GM21423 (cell line): Measurements from ENCODE around the gene RNF183.
"Not testable (repeated sequence)": the region's sequence is repeated elsewhere in the genome, so short reads cannot be mapped to it uniquely, and the experiment has no call there.

ENCODE experiments used
- ATAC-seq: cut with Tn5 transposase; IDR thresholded peaks from one replicate; pipeline ENCODE4 v1.9.1; 2021; ENCODE audit warnings: mild to moderate bottlenecking, moderate library complexity; ENCODE audit not compliant: unreplicated experiment

The RNF183 gene

DNA sequence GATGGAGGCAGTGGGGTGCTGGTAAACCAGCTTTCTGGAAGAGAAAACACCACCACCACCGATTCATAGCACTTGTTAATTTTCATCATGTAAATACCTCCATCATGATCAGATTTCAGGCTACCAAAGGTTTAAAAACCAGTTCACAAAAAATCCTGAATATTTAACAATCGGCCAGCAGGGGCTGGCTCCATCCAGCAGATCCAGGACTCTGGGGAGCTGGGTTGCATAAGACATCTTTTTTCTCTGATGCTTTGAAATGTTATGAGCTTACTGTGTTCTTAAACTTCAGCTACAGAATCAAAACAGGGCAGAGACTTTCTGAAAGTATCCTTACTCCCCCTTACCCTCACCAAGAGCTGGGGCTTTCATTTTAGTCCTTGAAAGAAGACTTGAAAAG, 14.6 kb upstream of the RNF183 start:
- no peak for ATAC-seq

DNA sequence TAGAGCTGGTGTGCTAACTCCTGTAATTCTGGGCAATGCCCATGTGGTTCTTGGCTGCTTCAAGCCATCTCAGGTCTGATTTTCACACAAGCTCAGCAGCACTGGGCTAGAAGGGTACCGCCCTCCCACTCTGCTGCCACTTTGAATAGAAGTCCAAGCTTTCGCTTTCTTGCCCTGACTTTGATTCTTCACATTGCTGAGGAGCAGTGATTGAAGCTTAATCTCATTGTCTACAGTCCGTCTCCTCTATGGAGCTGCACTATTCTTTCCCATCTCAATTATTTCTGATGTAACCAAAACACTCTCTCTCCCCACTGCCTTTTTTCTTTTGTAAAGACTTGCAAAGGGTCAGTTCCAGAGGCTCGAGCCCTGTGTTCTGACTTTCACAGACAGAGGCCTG, 12.9 kb upstream of the RNF183 start:
- ATAC-seq: no peak

DNA sequence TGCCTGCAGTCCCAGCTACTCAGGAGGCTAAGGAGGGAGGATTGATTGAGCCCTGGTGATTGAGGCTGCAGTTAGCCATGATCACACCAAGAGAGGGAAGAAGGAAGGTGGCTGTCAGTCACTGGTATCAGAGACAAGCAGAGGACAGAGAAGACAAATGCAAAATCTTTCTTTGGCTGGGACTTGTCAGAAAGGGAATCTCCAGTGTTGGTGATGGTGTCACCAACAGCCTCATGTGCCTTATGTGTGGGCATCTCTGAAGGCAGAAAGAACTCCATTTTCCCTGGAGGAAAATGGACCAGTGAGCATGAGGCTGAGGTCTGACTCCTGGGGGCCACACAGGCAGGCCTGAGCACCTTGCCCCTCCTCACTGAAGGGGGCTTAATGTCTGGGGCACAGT, 12.1 kb upstream of the RNF183 start:
- no peak for ATAC-seq

DNA sequence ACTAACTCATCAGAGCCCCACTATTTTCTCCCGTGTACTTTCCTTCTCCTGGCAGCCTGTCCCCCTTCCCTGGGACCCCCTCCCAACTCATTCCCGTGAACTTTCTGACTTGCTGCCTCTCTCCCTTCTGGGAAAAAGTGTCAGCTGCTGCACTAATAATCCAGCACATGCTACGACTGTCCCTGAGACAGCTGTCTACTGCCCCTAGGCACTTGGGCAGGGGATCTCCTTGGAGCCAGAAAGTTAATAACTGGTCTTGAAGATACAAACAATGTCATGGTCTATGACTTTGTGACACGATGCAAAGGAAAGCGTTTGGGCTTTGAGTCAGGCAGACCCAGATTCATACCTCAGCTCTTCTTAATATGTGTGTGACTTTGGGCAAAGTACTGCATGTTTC, 10.1 kb upstream of the RNF183 start:
- no peak for ATAC-seq

GRCh38 chr9:113311961-113312360, 8.8 kb upstream of the RNF183 start:
- ATAC-seq: no peak

DNA sequence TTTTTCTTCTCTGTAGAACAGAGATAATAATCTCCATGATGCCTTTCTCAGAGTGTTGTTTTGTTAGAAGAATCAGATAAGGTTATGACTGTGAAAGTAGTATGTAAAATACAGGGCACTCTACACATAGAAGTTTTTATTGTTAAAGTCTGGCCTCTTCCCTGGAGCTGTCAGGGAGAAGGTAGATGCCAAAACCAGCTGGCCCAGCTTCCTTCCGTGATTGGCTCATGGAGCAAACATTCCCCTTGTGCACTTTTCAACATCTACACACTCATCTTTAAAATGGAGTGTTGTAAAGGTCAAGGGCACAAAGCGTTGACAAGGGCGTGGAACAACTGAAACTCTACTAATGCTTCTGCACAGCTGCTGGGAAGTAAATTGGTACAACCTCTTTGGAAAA, 7.4 kb upstream of the RNF183 start:
- no peak for ATAC-seq

DNA sequence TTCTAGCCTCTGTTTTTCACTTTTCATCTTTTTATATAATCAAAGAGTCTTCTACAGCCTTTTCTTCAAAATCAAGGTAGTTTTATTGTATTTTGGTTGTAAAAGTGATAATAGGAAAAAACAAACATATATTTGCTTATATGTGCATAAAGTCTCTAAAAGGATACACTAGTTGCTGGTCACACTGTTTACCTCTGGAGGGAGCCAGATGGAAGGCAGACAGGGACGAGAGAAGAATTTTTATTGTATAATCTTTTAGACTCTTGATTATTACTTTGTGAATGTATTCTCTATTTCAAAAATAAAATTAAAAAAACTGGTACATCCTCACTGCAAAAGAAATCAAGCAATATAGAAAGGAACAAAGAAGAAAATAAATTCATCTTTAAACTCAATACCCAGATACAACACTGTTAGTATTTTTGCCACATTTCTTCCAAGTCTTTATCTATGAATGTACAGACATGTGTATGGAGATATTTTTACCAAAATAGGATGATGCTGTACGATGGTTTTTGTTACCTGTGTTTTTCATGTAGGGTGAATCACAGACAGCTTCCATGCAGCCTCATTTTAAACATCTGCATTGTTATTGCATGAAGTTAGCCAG, 6.1 kb upstream of the RNF183 start:
- no peak for ATAC-seq

DNA sequence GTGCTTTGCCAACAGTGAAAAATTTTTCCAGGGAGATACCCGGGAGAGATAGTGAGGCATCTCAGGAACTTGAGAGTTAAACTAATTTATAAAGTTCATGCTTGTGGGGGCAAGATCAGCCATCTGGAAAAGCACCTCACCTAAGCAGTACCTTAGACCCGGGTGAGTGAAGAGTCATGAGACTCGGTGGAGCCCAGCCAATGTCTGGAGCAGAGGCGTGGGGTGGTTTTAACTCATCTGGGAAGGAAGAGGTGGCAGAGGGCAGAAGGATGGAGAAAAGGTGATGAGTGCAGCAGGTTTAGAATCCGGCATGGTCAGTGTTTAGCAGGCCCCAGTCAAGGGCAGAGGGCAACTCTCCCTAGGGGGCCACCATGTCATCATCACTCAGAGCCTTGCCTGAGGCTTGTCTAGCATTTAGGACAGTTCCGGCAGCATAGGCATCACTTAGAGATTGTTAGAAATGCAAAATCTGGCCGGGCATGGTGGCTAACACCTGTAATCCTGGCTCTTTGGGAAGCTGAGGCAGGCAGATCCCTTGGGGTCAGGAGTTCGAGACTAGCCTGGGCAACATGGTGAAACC, 4.3 kb upstream of the RNF183 start:
- no peak for ATAC-seq

- no peak for ATAC-seq
These were observed 3.4 kb upstream of the RNF183 start for GRCh38 chr9:113306566-113306965.

- no peak for ATAC-seq
These were observed 1.6 kb downstream of the RNF183 start for GRCh38 chr9:113301548-113301947.

- ATAC-seq: no peak
These were observed 3.3 kb downstream of the RNF183 start for GRCh38 chr9:113299800-113300292.

DNA sequence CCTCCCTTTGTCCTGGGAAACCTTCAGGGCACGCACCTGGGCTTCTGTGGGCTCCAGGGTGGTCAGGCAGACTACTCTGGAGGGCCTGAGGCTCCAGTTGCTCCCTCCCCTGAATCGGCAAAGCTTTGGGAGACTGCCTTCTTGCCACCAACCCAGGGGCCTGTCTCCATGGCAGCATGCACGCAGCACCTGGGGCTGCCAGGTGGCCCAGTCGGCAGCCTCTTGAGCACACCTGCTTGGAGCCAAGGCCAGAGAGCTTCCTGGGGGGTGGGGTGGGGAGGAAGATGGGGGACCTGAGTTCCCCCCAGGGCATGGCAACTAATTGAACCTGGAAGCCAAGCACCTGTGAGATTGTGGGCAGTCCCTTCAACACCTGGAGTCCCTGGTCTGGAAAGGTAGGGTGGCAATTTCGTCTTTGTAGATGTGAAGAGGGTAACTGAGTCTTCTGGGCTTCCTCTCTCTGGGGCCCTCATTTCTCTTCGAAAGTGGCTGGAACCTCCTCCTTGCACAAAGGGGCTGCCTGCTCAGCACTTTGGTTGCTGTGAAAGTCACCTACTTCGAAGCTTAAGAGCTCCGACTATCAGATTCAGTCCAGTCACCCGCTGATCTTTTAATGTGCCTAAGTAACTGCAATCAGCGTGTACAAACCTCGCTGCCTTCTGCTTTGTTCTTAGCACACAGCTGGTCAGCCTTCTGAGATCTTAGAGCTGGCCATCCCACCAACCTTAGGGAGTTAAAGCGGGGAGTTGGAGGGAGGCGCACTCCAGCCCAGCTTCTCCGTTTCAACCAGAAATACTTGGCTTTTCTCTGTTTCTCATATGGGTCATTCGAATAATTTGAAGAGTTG, 4.0 kb downstream of the RNF183 start:
- no peak for ATAC-seq

GRCh38 chr9:113298311-113298710, 4.9 kb downstream of the RNF183 start:
- ATAC-seq: no peak

GRCh38 chr9:113296796-113297558, 6.2 kb downstream of the RNF183 start:
- ATAC-seq: no peak

- not testable (repeated sequence) for ATAC-seq
These were observed 6.9 kb downstream of the RNF183 start for GRCh38 chr9:113296247-113296646.

GRCh38 chr9:113293285-113293878, 9.8 kb downstream of the RNF183 start:
- no peak for ATAC-seq

- no peak for ATAC-seq
These were observed 13.0 kb downstream of the RNF183 start for GRCh38 chr9:113290052-113290607.

DNA sequence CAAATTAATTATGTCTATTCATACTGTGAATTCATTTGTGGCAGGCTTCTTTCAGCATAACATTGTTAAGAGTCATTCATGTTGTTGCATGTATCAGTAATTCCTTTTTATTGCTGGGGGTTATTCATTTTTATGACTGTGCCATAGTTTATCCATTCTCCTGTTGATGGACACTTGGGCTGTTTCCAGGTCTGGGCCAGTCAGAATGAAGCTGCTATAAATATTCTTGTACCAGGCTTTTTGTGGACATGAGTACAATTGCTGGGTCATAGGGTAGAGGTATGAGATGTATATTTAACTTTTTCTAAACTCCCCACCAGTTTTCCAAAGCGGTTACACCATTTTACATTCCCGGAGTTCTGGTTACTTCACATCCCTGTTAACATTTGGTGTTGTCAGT, 14.1 kb downstream of the RNF183 start:
- no peak for ATAC-seq

GRCh38 chr9:113281356-113281755, 21.8 kb downstream of the RNF183 start:
- no peak for ATAC-seq

- ATAC-seq: no peak
These were observed 24.3 kb downstream of the RNF183 start for GRCh38 chr9:113278840-113279239.
